Endodermal cell (in vitro differentiated cells): ENCODE measurements around the gene LMTK2. TPM values are rescaled to one million over a fixed set of nuclear protein-coding genes. Genes with fewer than 3 reads are reported as not detected.

ENCODE experiments used
- DNase-seq: peaks from one replicate; pipeline ENCODE4 v3.0.0-alpha.2; 2017
- H3K27ac ChIP-seq: 2 replicates; pipeline ENCODE4 v1.5.1; 2013; ENCODE audit warnings: mild to moderate bottlenecking, low read depth, low read length, moderate library complexity
- H3K27me3 ChIP-seq: 2 replicates; pipeline ENCODE4 v1.6.1; 2013; ENCODE audit warnings: mild to moderate bottlenecking, low read length, moderate library complexity; ENCODE audit not compliant: insufficient read depth, control insufficient read depth, poor library complexity, severe bottlenecking
- H3K36me3 ChIP-seq: 2 replicates; pipeline ENCODE4 v1.7.0; 2013; ENCODE audit warnings: mild to moderate bottlenecking, low read length, moderate library complexity; ENCODE audit not compliant: control insufficient read depth, insufficient read depth
- H3K4me1 ChIP-seq: one replicate; pipeline ENCODE4 v1.7.0; 2013; ENCODE audit warnings: low read length; ENCODE audit not compliant: control insufficient read depth, insufficient read depth
- H3K4me3 ChIP-seq: 2 replicates; pipeline ENCODE4 v1.5.1; 2013; ENCODE audit warnings: mild to moderate bottlenecking, low read length, moderate library complexity
- H3K9ac ChIP-seq: 2 replicates; pipeline ENCODE4 v1.6.1; 2013; ENCODE audit warnings: mild to moderate bottlenecking, low read length, moderate library complexity; ENCODE audit not compliant: poor library complexity, severe bottlenecking; ENCODE audit errors: extremely low read depth
- H3K9me3 ChIP-seq: 2 replicates; pipeline ENCODE4 v1.6.1; 2013; ENCODE audit warnings: mild to moderate bottlenecking, low read length, moderate library complexity; ENCODE audit not compliant: control insufficient read depth
- H3K27ac Mint-ChIP-seq: 2 replicates; pipeline ENCODE4 v1.8.0; 2020; ENCODE audit warnings: mixed read lengths
- H3K27me3 Mint-ChIP-seq: 2 replicates; pipeline ENCODE4 v1.8.0; 2021; ENCODE audit warnings: mild to moderate bottlenecking, mixed read lengths; ENCODE audit not compliant: insufficient read depth
- H3K36me3 Mint-ChIP-seq: 2 replicates; pipeline ENCODE4 v1.8.0; 2020; ENCODE audit warnings: low read depth, mixed read lengths
- H3K4me1 Mint-ChIP-seq: 2 replicates; pipeline ENCODE4 v1.8.0; 2020; ENCODE audit warnings: mixed read lengths
- H3K4me3 Mint-ChIP-seq: 2 replicates; pipeline ENCODE4 v1.8.0; 2020; ENCODE audit warnings: mild to moderate bottlenecking, moderate library complexity, mixed read lengths
- H3K9me3 Mint-ChIP-seq: 2 replicates; pipeline ENCODE4 v1.8.0; 2020; ENCODE audit warnings: mild to moderate bottlenecking, mixed read lengths
- CTCF ChIP-seq: fragments of 200-600 bp; sonication (generic); conservative IDR thresholded peaks from 2 replicates; pipeline ENCODE4 v1.5.0; 2021; ENCODE audit warnings: antibody characterized with exemption, mild to moderate bottlenecking
- WGBS, 2 experiments: methylation state at CpG; one replicate each; pipeline versions ENCODE4 v1.1.5 to v1.1.7; 2013; ENCODE audit warnings: missing lambda C conversion rate in 2 of 2, mixed read lengths in 1 of 2; ENCODE audit not compliant: insufficient coverage in 1 of 2, insufficient read length in 1 of 2; 5-methylcytosine and 5-hydroxymethylcytosine counted together
- total RNA-seq, 2 donors: library from RNA; stranded (reverse); fragmentation: NEBNext Ultra II Directional in 1 of 2; extraction: Animal tissue kit (Norgen Biotek cat#: 25700) in 1 of 2; gene quantifications; 2 replicates in 1 of 2; 3 replicates in 1 of 2; pipeline ENCODE4 v1.2.1, GENCODE V29; 2021

The LMTK2 gene
- total RNA-seq, 2 donors from 2014 or later = 23.5 to 25.6 TPM

DNA sequence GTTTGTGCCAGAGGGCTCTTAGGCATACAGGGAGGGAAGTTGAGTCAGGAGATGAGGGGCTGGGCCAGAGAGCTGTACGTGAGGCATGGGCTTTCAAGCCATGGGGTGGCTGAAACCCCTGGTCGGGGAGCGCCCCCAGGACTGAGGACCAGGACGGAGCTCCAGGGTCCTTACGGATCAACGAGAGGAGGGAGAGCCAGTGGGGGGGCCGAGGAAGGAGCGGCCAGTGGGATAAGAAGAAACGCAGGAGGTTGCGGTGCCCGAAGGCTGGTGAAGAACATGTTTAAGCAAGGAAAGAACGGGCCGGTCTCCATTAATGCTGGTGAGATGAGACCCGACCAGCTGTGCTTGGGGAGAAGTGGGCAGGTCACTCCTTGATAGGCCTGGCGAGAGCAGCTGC, 61.0 kb downstream of the LMTK2 start:
- H3K27me3 Mint-ChIP-seq = no peaks in the 10 kb centered on the region
- TF ChIP-seq CTCF = no peak
- H3K4me3 Mint-ChIP-seq = no peak overlapping the region
- Histone ChIP-seq H3K27ac (no peak overlapping the region), H3K27me3 (no peaks in the 10 kb centered on the region), H3K9me3 (no peaks in the 10 kb centered on the region), H3K9ac (no peak overlapping the region), H3K36me3 (peaks cover 11% of the 10 kb centered on the region), H3K4me3 (no peak overlapping the region), H3K4me1 (no peaks in the 10 kb centered on the region)
- WGBS, 2 experiments = 95 to 96% methylated on average over 10 to 15 of the region's 15 CpGs
- peaks cover 6% of the 10 kb centered on the region for H3K36me3 Mint-ChIP-seq
- no peaks in the 10 kb centered on the region for H3K9me3 Mint-ChIP-seq
- no peaks in the 10 kb centered on the region for H3K4me1 Mint-ChIP-seq
- no peak for DNase-seq
- no peak overlapping the region for H3K27ac Mint-ChIP-seq

DNA sequence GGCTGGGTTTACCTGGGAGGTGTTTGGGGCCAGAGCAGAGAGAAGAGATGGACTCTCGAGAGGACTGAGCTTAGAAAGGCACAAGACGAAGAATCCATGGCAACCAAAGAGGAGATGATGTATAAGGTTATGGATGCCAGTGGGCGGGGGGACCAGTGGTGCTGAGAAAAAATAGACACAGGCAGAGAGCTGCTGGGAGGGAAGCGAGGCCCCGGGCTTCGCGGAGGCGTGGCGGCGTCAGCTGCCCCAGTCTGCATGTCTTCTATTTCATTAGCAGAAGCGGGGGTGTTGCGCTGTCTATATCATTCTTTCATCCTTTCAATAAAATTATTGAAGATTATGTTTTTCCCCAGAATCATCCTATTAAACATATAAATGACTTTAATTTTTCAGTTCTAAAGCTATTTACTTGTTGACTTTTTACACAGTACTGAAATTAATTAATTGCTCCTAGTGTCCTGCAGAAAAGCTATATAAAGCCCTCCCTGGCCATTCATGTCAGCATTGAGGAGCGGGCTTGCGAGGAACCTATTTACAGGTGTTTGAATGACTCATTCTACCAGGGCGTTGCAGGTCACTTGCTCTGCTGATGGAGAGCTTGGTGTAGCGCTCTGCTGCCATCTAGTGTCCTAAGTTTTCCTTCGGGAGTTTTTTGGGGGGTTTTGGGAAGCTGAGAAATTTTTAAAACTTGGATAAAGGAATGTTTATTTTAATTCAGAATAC, 61.7 kb downstream of the LMTK2 start:
- Mint-ChIP-seq H3K27ac (no peak overlapping the region), H3K27me3 (no peaks in the 10 kb centered on the region), H3K4me1 (no peaks in the 10 kb centered on the region), H3K4me3 (no peak overlapping the region), H3K9me3 (no peaks in the 10 kb centered on the region), H3K36me3 (peaks cover 6% of the 10 kb centered on the region)
- DNase-seq = peak; percentile 91
- Histone ChIP-seq H3K4me1 (no peaks in the 10 kb centered on the region), H3K4me3 (no peak overlapping the region), H3K27me3 (no peaks in the 10 kb centered on the region), H3K9ac (no peak overlapping the region), H3K9me3 (no peaks in the 10 kb centered on the region), H3K36me3 (peaks cover 16% of the 10 kb centered on the region), H3K27ac (no peak overlapping the region)
- WGBS, 2 experiments = 59 to 72% methylated on average over 8 to 17 of the region's 17 CpGs
- TF ChIP-seq CTCF = peak; percentile 93

DNA sequence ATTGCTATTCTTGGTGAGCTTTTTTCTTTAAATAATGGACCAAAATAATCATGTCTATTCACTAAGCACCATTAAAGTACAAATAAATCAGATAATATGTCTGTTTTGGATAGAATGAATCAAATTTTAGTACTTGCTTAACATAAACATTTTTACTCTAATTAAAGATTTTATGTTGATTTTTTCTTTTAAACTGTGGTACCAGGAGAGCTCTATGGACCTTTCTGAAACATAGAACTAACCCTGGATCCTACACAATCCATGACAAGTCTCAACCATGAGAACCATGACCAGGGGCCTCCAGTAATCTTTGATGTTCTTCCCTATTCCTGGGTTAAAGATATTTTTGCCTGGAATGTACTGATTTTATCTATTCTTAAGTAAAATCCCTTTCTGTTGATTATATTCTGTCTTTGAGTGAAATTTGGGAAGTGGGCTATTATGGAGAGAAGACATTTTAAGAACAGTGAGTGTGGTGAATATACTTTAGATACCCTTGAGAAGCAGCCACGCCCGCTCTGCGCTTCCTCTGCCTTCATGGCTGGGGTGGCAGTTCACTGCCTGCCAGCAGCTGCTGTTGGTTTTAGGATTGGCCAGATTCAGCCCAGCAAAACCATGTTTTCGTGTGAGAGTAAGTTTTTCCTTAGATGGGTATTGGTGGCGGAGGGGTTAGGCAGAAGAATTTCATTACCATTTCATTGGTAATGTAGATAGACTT, 62.4 kb downstream of the LMTK2 start:
- H3K9me3 Mint-ChIP-seq = no peaks in the 10 kb centered on the region
- no peaks in the 10 kb centered on the region for H3K4me1 Mint-ChIP-seq
- peaks cover 6% of the 10 kb centered on the region for H3K36me3 Mint-ChIP-seq
- H3K27ac Mint-ChIP-seq = peak overlapping the region; percentile 40
- no peaks in the 10 kb centered on the region for H3K27me3 Mint-ChIP-seq
- 90% methylated on average over 5 of the region's 5 CpGs; no CpG with 5 or more reads in 1 of the 2 experiments for WGBS, 2 experiments
- Histone ChIP-seq H3K36me3 (peaks cover 16% of the 10 kb centered on the region), H3K9ac (no peak overlapping the region), H3K27ac (no peak overlapping the region), H3K4me3 (no peak overlapping the region), H3K27me3 (no peaks in the 10 kb centered on the region), H3K9me3 (no peaks in the 10 kb centered on the region), H3K4me1 (no peaks in the 10 kb centered on the region)
- DNase-seq = no peak
- TF ChIP-seq CTCF = peak; percentile 7
- H3K4me3 Mint-ChIP-seq = no peak overlapping the region
